Smooth muscle cell of the brain vasculature (primary cell): ENCODE measurements around the gene OLIG3.

Experiments
- DNase-seq: peaks from one replicate; pipeline ENCODE4 v3.0.0-alpha.2; 2012; ENCODE audit warnings: low read depth, low spot score

Gene OLIG3

DNA sequence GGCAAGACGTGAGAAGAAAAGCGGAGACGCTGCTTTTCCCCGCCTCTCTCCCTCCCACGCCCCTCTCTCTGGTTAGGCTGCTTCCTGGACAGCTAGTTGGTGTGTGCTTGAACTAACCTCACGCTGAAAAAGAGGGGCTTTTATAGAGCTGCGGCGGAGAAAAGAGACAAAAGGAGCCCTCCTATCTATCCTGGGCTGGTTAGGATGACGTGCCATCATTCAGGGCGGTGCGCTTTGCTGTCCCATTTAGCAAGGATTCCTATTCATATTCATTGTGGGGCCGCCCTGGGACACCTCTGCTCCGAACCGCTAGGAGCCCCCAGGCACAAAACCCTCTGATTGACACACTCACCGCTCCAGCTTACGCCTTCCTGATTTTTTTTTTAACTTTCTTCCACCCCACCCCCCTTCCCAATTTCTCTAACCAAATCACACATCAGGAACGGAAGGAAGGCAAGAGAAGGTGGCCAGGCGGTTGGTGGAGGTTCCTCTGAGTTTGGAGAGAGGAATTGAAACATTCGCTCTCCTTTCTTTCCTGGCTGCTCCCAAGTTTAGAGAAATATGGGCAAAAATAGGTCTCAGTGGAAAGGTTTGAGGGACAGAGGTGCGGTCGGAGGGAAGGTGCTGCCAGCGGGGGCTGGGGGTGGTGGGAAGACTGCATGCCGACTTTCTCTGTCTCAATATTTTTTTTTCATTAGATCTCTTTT, at the start of gene OLIG3:
OLIG3 (minus strand) TSS at position 114 of the 707 bp plus-strand sequence. CDS start 224 bp downstream, outside the sequence.
- no peak for DNase-seq

DNA sequence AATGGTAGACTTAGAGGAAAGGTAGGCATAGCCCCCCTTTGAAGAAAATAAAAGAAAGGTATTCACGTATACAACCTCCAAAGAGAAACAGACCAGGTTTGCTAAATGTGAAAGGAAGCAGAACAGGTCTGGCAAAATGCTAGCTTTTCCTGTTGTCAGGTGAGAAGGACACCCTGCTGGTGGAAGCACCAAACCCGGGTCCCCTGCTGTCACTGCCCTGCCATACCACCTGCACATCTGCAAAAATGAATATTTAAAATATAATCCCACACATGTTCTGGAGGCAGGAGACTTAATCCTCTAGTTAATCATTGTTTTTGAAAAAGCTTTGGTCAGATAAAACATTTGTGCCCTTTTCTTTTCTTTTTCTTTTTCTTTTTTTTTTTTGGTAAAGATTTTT, 48.9 kb upstream of the OLIG3 start:
- no peak for DNase-seq

DNA sequence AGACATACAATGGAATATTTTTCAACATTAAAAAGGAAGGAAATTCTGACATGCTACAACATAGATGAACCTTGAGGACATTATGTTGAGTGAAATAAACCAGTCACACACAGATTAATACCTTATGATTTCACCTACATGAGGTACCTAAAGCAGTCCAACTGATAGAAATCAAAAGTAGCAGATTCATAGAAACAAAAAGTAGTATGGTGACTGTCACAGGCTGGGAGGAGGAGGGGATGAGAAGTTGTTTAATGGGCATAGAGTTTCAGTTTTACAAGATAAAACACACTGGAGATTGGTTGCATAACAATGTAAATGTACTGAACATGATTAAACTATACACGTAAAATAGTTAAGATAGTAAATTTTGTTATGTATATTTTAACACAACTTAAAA, 48.5 kb upstream of the OLIG3 start:
- DNase-seq = no peak

DNA sequence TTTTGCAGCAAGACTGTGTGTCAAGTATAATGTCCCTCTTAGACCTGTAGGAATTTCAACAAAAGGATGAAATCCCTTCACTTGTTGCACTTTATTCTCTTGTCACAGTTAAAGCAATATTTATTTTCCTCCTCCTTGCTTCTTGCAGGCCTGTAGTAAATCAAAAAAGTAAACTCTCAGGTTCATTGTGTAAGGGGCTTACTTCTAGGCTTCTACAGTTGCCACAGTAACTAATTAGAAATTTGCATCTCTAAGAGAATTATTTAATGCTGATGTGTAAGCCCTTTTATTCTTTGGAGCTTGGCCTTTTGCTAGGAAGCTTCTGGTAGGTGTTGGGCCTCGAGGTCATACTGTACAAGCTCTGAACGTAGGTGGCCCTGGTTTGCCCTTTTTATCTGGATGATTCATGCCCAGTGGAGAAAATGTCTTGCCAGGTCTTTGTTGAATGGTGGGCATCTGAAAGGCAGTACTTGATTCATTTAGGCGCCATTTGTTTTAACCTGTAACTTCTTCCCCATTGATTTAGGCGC, 47.4 kb upstream of the OLIG3 start:
- no peak for DNase-seq

DNA sequence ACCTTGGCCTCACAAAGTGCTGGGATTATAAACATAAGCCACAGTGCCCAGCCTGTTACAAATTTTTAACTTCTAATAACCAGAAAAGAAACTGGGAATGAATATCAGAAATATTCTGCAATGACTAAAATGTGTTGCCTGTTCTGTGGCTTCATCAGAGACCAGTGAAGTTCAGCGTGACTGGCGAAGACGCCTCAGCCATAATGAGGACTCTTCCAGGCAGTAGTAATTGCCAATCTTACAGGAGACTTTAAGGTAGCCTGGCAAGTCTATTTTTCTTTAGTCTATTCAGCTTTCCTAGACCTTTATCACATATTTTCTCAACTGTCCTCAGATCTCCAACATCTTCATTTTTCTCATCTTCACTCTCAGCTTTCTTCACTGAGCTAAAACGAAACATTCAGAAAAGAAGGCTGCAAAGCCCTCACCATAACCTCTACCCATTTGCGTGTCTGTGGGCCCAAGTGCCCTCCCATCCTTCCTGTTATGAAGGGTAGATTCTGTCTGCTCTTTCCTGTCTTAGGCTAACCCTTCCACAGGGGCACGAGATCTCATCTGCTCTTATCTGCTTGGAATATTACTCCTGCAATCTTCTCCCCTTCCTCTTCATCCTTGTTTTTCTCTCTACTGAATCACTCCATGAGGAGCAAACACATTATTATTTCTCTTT, 42.0 kb upstream of the OLIG3 start:
- DNase-seq = no peak

DNA sequence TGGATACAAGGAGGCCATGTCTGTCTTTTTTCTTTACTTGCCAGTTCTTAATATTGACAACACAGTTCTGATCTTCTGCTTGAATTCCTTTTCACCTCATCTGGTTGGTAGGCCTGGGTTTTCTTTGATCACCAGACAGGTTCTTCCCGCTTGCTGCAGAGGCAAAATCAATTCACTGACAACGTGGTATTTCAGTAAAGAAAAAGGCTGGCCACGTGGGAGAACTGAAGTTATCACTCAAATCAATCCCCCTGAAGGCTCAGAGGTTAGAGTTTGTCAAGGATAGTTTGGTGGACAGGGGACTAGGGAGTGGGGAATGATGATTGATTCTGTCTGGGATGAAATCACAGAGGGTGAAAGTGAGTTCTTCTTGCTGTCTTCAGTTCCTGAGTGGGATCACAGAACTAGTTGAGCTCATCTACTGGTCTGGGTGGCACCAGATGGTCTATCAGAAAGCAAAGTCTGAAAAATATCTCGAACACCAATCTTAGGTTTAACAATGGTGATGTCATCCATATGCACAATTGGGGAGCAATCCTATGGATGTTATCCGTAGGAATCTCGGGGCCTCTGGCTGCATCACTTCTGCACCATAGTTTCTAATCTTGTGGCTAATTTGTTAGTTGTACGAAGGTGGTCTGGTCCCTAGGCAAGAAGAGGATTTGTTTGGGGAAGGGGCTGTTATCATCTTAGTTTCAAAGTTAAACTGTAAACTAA, 37.3 kb upstream of the OLIG3 start:
- no peak for DNase-seq

DNA sequence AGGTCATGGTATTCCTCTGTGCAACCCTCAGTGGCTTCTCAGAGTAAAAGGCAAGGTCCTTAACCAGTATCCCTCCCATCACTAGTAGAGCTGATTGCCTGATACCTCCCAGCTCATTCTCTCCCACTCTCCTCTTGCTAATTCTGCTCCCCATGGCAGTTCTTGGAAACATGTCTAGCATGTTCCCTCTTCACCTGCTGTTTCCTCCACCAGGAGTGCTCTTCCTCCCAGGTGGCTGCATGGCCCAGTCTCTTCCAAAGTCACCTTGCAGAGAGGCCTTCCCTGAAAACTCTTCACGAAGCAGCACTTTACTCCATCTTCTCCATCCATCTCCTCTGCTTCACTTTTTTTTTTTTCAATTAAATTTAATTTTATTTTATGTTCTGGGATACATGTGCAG, 36.2 kb upstream of the OLIG3 start:
- no peak for DNase-seq

DNA sequence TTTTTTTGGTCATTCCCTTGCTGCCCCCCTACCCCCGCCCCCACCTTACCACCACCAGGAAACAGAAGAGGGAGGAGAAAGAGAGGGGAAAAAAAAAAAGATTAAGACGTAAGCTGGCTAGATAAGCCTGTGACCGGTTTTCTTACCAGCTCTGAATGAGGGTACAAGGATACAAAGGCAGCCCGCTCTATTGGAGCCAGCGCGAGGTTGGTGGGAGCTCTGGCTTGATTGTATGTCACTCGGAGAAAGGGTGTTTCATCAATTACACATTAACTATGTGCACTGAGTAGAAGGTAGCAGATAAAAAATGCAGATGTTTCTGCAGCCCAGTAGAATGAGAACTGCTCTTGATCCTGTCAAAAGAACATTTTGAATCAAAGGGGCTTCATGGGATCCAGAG, 28.6 kb upstream of the OLIG3 start:
- no peak for DNase-seq

DNA sequence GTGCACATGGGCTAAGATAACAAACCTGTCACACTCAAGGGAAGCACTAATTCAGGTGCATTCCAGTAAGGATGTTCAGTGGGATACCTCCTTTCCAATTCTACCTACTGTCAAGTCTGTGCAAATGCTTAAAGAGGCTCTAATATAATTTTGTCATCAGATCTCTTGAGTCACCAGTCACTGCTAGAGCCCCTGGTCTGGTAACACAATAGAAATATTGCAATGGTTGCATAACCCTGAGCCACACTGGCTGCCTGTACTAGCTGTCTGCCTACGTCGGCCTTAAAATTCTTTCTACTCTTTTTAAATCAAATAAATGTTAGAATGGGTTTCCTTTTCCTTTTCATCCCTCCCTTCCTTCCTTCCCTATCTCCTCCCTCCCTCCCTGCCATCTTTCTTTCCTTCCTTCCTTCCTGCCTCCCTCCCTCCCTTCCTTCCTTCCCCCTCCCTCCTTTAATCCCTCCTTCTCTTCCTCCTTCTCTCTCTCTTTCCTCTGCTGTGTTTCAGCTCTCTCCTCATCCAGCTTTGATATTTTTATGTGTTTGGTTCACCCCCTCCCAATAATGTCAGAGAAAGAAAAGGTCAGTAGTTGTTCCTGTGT, 28.1 kb upstream of the OLIG3 start:
- DNase-seq = no peak

DNA sequence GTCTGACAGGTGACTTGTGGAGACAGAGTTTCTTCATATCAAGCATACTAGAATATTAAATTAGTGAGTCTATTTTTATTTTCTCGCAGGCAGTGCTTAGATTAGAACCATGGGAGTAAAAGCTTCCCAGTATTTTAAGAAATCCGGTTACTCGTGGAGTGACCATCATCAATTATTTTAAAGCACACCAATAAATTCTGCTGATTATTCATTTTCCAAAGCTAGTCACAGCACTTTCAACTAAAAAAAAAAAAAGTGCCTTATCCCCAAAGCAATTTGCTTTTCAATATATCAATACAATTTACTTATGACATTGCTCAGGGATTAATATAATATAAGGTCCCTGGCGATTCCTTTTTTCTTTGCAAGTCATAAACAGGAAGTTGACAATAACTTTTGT, 26.3 kb upstream of the OLIG3 start:
- DNase-seq = no peak

DNA sequence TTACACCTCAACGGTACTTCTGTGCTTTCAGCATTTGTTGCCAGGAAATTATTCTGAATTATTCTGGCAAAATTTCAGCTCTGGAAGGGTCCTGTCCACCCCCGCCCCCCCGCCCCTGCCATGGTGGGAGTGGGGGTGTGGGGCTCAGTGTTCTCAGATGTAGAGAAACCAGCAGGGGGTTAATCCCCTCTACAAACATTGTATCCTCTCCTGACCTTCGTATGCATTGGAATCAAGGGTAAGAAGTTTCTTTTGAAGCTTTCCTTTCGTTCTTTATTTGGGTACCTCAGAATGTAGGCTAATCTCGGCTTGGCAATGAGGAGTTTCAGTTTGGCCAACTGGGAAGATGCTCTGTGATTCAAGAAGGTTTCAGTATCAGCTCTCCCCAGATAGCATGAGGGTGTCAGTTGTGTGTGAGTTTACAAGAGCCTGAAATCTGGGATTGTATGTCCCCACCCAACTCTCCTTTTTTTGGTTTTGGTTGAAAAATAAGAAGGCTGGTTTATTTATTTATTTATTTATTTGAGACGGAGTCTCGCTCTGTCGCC, 25.5 kb upstream of the OLIG3 start:
- DNase-seq = no peak

DNA sequence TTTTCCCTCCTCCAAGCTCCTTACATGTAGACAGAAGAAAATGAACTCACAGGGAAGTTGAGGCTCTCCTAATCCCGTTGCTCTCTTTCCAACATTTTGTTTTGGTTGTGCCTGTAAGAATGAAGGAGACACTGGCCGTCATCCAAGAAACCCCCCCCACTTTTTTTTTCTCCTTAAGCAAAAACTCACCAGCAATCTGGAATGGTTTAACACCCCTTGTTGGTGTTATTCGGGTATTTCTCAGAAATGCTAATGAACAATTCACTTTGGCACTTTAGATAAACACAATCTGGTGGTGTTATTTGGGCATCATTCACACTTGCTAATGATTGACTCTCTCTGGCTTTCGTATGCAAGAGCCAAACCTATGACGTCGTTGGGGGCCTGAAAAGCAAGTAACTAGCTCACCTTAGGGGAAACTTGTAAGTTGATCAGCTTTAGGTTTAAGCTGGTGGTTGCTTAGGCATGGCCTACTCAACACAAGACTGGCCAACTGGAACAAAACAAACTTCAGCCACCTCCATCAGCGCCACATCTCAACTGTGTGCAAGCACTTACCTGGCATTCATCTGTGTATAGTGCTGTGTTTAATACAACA, 24.3 kb upstream of the OLIG3 start:
- DNase-seq = no peak

DNA sequence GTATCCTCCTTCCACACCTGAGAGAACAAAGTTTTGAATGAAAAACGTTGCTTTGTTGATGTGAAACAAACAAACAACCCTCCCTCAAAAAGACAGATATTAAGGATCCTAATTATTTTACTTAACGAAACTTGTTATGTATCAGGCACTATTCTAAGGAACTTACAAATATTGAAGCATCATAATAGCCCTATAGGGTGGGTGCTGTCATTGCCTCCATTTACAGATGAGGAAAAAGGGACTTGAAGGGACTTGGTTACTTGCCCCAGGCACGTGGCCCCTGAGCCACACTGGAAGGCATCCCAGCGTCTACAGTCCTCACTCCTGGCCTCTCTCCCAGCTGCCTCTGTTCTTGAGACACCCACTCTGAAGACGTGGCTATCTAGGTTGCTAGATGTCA, 20.2 kb upstream of the OLIG3 start:
- DNase-seq = no peak

DNA sequence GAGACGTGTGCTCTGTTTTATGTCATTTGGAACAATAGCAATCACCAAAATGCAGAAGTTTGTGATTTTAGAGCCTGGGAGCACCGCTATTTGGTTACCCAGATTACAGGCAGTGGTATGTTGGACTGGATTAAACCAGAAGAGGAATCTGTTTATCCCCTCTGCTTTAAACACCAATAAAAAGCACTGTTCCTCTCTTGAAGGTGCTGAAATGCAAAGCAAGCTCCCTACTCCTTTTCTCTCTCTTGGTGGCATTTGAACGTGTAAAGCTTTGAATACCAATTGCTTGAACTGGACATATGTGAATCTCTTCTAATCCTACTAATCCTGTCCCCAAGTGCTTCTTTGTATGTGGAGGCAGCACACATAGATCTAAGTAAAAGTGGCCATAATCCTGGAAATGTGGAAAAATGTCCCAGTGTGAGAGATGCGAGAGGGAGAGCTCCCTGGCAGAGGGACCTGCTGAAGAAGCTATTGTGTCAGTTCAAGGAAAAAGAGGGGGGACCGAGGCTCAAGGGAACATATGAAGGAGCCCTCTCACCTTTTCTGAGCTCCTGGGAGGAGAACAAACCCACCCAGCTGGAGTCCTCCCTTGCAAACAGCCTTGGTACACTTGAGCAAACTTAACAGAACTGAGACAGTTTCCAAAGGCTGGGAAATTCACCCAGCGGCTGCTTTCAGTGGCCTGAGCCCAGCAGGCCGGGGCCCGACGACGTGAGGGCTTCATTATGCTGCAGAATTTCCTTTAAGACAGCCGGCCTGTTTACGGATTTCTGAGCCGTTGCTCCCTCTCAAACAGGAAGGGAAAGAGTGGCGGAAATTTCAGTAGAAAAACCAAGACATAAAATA, 18.8 kb upstream of the OLIG3 start:
- no peak for DNase-seq

DNA sequence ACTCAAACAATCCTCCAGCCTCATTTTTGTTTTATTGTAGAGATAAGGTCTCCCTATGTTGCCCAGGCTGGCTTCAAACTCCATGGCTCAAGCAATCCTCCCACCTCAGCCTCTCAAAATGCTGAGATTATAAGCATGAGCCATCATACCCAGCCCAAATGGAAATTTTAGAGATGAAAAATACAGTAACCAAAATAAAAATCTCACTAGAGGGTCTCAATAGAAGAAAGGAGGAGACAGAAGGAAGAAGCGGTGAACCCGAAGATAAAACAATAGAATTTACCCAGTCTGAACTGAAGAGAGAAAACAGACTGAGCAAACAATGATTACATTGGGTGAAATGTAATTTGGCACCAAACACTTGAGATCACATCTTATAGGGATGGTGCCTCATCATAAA, 16.7 kb upstream of the OLIG3 start:
- DNase-seq = no peak

DNA sequence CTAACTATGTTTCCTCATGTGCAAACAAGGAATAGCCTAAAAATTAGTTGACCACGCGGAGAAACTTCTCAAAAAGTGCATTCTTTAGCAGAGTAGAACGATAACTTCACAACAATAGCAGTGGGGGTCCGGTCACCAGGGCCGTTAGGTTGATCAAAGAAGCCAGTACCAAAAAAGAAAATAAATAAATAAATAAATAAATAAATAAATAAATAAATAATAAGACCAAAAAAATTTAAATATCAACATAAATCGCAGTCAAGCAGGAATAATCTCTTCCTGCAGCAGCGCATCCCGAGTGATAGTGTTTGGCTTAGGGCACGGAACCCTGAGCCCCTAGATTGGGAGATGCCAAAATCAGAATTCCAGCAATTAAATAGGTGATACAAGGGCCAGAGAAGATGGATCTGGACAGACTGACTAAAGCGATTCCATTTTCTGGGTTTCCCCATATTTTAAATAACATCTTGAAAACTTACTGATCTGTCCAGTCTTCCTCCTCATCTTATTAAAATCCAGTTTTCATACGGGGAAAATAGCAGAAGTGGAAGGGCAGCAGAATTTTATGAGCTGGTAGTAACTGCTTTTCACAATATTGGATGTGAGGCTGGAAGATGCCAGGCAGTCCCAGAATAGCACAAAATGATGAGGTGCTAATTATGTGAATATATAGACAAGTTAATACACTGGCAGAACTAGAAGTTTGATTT, 4.4 kb upstream of the OLIG3 start:
- no peak for DNase-seq

DNA sequence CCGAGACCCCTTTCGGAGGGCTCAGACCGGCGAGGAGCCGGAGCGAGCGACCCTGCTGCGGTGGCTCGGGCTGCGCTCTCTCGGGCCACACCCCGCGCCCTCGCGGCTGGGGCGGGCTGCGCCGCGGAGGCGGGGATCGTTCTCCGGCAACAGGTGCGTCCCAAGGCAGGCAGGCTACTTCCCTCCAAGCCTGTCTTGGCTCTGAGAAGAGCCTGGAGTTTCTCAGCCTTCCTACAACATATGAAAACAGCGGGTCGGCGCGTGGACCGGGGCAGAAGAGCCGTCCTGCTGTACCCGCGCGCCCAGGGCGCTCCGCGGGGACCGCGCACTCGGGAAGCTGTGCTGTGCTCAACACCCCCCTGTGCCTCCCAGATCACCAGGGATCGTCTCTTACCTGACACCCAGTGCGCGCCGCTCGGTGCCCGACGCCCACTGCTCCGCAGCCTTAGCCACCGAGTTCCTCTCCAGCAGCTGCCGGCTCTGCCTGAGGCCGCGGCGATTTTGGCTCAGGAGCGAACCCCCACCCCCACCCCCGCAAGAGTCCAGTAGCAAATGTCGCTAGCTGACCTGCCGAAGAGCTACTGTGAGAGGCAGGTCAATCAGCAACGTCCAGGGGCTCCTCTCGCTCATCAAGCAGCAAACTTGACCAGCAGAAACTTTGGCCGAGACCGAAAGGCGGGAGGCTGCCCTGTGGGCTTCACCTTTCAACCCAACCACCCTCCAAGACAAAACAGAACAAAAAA, 3.7 kb upstream of the OLIG3 start:
- DNase-seq = no peak

DNA sequence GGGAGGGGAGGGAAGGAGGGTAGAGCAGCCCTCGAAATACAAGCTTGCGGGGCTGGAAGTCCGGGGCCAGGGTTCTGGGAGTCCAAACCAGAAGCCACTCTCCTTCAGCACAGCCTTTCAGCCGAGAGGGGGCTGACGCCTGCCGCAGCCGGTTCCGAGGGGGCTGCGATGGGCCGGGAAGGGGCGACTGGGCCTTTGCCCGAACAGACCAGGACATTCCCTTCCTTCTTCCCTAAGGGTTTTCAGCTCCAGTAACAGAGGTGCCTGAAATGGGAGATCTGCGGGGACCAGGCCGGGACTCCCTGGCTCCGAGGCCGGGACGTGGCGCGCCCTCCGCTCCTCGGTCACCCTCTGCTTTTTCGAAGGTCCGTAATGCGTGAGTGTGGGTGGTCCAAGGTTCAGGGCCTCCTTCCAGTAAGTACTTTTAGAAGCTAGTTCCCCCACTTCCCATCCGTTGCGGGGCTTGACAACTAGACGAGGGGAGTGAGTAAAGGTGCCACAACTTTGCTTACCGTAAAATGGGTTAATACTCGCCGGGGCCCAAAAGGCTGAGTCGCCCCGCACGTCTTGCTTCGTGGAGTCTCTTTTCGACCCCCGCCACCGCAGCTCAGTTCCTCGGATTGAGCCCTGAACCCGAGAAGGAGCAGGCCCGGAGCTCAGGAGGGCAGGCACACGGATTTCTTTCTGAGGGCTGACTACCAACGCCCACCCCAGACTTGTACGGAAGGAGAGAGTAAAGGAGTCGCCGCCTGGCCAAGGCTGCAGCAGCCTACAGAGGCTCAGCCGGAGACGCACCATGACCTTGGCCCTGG, 2.9 kb upstream of the OLIG3 start:
- DNase-seq = no peak
